NCI-H446 treated with DMSO at 0.1 percent for 48 hours (cell line): ENCODE measurements around the gene MOB3B.

ENCODE experiments used
- DNase-seq: peaks from one replicate; lab custom pipeline; 2025; lab: John Stamatoyannopoulos, UW

The MOB3B gene

DNA sequence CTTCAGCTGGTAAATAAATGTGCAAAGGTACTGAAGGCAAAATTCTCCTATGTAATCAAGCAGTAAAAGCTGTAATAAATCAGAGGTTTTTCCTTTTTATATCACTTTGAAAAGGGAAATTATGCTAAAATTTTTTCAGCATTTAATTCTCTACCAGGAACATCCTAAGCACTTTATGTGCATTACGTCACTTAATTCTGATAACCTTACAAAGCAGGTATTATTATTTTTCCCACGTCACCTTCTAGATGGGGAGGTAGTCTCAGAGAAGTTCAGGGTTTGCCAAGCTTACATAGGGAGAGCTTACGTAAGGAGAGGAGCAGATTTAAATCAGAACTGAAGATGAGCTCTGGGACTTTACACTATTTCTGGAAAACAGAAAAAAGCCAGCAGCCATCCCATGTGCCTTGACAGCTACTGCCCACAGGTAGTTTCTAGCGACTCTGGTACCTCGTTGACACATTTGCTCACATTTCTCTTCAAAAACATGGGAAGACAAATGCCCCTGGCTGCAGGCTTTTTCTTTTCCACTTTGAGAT is 84.5 kb downstream of the MOB3B start:
- no peak for DNase-seq

- no peak for DNase-seq
These were observed 87.2 kb downstream of the MOB3B start for GRCh38 chr9:27442464-27442863.

DNA sequence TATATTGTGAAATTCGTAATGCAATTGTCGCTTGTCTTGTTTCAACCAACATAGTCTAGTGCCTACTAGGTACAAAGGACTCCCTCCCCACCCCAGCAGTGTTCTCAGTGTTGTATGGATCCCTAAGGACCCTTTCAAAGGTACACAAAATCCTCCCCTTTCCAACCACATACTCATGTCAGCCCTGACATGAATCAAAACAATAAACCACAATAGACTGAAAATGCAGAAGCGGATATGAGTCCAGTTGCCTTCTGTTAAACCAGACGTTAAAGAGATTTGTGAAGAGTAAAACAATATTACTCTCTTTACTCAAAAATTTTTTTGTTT is 87.9 kb downstream of the MOB3B start:
- DNase-seq: no peak

DNA sequence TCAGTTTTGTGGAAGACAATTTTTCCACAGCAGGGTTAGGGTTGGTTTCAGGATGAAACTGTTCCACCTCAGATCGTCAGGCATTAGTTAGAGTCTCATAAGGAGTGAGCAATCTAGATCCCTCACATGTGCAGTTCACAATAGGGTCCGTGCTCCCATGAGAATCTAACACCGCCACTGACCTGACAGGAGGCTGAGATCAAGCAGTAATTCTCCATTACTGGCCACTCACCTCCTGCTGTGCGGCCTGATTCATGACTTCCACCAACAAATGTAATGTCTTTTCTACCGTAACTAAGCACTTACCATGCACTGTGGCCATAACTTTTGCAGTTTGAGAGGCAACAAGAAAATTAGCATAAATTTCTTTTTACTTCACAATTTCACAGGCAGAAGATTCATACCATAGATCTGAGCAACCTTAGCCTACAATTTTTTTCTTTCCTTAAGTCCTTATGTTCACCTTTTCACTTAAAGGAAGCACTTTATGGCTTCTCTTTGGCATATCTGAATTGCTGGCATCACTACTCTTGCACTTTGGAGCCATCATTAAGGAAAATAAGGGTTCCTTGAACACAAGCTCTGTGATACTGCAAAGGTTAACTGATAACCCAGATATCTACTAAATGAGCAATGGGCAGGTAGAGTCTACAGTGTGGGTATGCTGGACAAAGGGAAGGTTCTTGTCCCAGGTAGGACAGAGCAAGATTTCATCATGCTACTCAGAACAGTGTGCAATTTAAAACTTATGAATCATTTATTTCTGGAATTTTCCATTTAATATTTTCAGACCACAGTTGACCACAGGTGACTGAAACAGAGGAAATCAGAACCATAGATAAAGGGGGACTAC is 88.5 kb downstream of the MOB3B start:
- no peak for DNase-seq

- no peak for DNase-seq
These were observed 91.1 kb downstream of the MOB3B start for GRCh38 chr9:27438522-27438921.

GRCh38 chr9:27437652-27438373 is 91.8 kb downstream of the MOB3B start:
- no peak for DNase-seq

GRCh38 chr9:27436234-27436633 is 93.4 kb downstream of the MOB3B start:
- no peak for DNase-seq

GRCh38 chr9:27433631-27434325 is 95.8 kb downstream of the MOB3B start:
- DNase-seq: no peak

DNA sequence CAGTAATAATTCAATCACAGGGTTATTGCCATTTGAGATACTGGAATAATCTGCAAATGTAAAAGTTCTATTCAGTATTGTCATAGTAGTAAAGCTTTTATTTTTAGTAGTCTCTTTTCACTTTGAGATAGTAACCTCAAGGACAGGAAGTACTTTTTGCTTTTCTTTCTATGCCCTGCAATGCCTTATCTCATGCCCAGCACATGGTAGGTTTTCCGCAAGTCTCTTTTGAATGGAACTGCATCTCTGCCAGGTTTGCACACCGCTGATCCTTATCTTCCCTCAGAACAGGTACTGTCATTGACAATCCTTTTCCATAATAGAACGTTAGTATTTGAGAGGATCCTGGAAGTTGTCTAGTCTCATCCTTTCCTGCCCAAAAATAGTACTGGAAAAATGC is 97.3 kb downstream of the MOB3B start:
- no peak for DNase-seq

GRCh38 chr9:27431543-27432147 is 98.0 kb downstream of the MOB3B start:
- DNase-seq: no peak

GRCh38 chr9:27430750-27431535 is 98.7 kb downstream of the MOB3B start:
- DNase-seq: no peak

DNA sequence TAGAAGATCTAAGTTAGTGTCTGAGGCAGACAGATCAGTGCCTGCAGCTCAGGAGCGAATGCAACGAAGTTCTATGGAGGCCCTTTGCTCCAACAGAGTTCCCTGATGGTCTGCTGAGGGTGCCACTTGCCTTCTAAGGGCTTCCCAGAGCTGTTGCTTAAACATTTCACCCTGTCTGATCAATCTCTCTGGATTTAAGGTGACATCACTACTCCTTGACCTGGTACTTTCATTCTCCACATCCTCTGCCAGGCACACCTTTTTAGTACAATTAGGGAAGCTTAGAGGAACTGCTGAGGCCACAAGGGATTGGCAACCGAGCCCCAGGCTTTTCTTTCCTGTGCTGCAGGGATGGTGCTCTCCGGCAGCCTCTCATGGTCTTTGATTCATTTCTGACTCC is 99.7 kb downstream of the MOB3B start:
- DNase-seq: no peak

GRCh38 chr9:27429436-27429835 is 100.2 kb downstream of the MOB3B start:
- no peak for DNase-seq

DNA sequence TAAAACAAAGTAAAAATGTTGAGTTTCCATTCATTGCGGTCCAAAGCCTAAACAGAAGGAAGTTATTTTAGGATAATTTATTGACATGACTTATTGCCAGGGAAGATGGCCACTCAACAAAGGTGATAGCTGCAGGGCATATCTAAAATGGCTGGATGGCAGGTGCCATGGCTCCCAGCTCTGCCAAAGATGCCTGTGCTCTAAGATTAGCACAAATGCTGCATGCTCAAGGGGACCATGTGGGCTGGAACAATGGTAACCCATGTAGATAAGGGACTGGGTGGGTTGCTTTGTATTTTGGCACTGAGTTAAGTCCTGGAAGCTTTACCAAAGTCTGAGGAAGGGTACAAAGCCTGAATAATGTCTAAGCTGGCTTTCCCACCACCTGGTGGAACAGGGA is 101.1 kb downstream of the MOB3B start:
- no peak for DNase-seq

- no peak for DNase-seq
These were observed 102.4 kb downstream of the MOB3B start for GRCh38 chr9:27427272-27427643.

DNA sequence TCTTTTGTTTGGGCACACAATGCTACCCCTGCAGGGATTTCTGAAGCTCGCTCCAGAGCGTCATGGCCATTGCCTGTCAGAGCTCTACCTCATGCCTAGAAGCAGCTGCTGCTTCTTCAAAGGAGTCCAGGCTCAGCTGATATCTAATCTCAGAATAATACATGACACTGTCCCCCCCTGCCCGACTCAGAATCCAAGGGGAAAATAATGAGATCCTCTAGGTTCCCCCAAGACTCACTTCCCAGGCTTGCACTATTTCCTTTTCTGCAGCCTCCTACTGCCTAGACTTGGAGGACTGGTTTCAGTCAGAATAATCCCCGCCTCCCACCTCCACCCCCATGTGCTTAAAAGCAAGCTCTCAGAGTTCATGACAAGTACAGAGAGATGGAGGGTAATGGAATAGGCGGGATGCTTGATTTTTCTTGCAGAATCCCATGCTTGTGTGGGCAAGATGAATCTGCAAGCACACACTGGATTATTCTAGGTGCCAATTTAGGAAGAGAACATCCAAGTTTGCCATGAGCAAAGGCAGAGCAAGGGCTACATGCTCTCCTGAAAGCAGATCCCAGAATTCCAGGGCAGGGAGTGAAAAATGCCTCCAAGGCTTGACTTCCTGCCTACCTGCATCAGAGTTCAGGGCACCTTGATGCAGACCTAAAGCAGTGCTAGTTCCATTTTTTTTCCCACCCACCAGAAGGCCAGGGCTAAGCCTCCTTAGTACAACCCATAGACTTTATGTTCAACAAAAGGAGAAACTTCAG is 102.9 kb downstream of the MOB3B start:
- no peak for DNase-seq

GRCh38 chr9:27425827-27426510 is 103.6 kb downstream of the MOB3B start:
- no peak for DNase-seq

GRCh38 chr9:27423915-27424710 is 105.5 kb downstream of the MOB3B start:
- DNase-seq: no peak

GRCh38 chr9:27422279-27422834 is 107.3 kb downstream of the MOB3B start:
- no peak for DNase-seq
